ENCODE data around the gene IL6ST.
"Not testable (repeated sequence)": the region's sequence is repeated elsewhere in the genome, so short reads cannot be mapped to it uniquely, and the experiment has no call there.

IL6ST gene

GRCh38 chr5:55994495-55994997 lies at the start of gene IL6ST:
Gene IL6ST (minus strand): TSS chr5:55994963. CDS start chr5:55976278, 18,685 bp downstream.
- DNase-seq (ENCODE audit: low read depth) = no peak

- no peak for DNase-seq (ENCODE audit: low read depth)
These were observed 45.2 kb upstream of the IL6ST start for GRCh38 chr5:56039985-56040384.

GRCh38 chr5:56038206-56038605 lies 43.4 kb upstream of the IL6ST start:
- not testable (repeated sequence) for DNase-seq (ENCODE audit: low read depth)

GRCh38 chr5:56037531-56038010 lies 42.8 kb upstream of the IL6ST start:
- DNase-seq (ENCODE audit: low read depth) = no peak

GRCh38 chr5:56035394-56035793 lies 40.6 kb upstream of the IL6ST start:
- DNase-seq (ENCODE audit: low read depth) = not testable (repeated sequence)

- DNase-seq (ENCODE audit: low read depth) = not testable (repeated sequence)
These were observed 35.3 kb upstream of the IL6ST start for GRCh38 chr5:56029871-56030630.

- DNase-seq (ENCODE audit: low read depth) = no peak
These were observed 34.7 kb upstream of the IL6ST start for GRCh38 chr5:56029457-56029856.

GRCh38 chr5:56028708-56029107 lies 33.9 kb upstream of the IL6ST start:
- no peak for DNase-seq (ENCODE audit: low read depth)

- DNase-seq (ENCODE audit: low read depth) = no peak
These were observed 32.1 kb upstream of the IL6ST start for GRCh38 chr5:56026863-56027300.

GRCh38 chr5:56025151-56025885 lies 30.6 kb upstream of the IL6ST start:
- no peak for DNase-seq (ENCODE audit: low read depth)

- DNase-seq (ENCODE audit: low read depth) = no peak
These were observed 30.0 kb upstream of the IL6ST start for GRCh38 chr5:56024810-56025150.

GRCh38 chr5:56023296-56023695 lies 28.5 kb upstream of the IL6ST start:
- DNase-seq (ENCODE audit: low read depth) = no peak

GRCh38 chr5:56019306-56020272 lies 24.8 kb upstream of the IL6ST start:
- no peak for DNase-seq (ENCODE audit: low read depth)

GRCh38 chr5:56018832-56019231 lies 24.1 kb upstream of the IL6ST start:
- DNase-seq (ENCODE audit: low read depth) = no peak

- not testable (repeated sequence) for DNase-seq (ENCODE audit: low read depth)
These were observed 19.9 kb upstream of the IL6ST start for GRCh38 chr5:56014701-56015100.

GRCh38 chr5:56013939-56014338 lies 19.2 kb upstream of the IL6ST start:
- DNase-seq (ENCODE audit: low read depth) = not testable (repeated sequence)

- no peak for DNase-seq (ENCODE audit: low read depth)
These were observed 17.7 kb upstream of the IL6ST start for GRCh38 chr5:56012281-56012963.

GRCh38 chr5:56011835-56012234 lies 17.1 kb upstream of the IL6ST start:
- no peak for DNase-seq (ENCODE audit: low read depth)

GRCh38 chr5:56010431-56010830 lies 15.7 kb upstream of the IL6ST start:
- DNase-seq (ENCODE audit: low read depth) = no peak

- no peak for DNase-seq (ENCODE audit: low read depth)
These were observed 11.8 kb upstream of the IL6ST start for GRCh38 chr5:56006600-56006999.

GRCh38 chr5:56006094-56006493 lies 11.3 kb upstream of the IL6ST start:
- no peak for DNase-seq (ENCODE audit: low read depth)

Data from activated gamma-delta T cell treated with anti-CD3 and anti-CD28 coated beads, Interleukin-2, amount 50 U/mL, for 16 hours (primary cell).